ENCODE data around the gene FRS2. TPM values are rescaled to one million over a fixed set of nuclear protein-coding genes. Genes with fewer than 3 reads are reported as not detected.

FRS2 gene
- total and polyA plus RNA-seq, 9 of the 15 experiments (the other 6 are each of a cell fraction or from before 2014, with no cell fraction given) = 1.0 to 9.1 (median 6.0) TPM

DNA sequence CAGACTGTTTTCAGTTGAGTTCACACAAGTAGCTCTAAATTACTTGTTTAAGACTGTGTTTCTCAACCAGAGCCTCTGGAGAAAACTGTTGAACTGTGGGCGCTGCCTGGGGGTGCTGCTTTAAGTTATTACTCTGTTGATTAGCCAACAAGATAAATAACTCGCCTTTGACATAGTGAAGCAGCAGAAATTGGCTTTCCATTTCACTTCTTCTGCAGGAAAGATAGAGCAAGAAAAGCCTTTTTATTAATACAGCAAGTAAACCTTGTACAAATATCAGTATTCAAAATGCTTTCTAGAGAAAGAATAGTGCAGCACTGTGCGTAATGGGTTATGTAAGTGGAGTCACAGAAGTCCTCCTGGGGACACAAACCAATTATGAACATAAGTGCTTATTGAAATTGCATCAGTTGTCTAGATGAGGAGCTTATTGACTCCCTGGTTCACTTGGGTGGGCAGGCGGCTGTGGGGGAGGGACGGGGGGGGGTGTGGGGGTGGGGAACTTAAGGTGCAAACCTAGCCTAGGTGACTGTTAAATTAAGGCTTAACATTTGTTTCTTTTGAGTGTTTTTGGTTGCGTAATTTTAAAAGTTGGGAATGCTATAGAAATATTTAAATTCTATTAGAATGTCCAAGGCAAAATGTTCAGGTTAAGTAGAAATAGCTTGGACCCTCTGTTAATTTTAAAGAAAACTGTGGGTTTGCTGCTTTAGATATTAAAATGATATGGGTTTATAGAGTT lies 6.3 kb downstream of the FRS2 start:
- 54% methylated on average over 5 of the region's 6 CpGs for WGBS (ENCODE audit: insufficient coverage, low coverage, missing lambda C conversion rate)
- no peak overlapping the region for H3K9ac ChIP-seq (ENCODE audit: insufficient read depth in 1 of 2, low read depth in 2 of 2, low read length in 2 of 2)
- peaks cover 3% of the 10 kb centered on the region; the same call in 1 of the 3 replicates for H3K36me3 ChIP-seq (ENCODE audit: control insufficient read depth, insufficient read depth, low read length)
- intact Hi-C loops (cut with micrococcal nuclease) = loop anchor here (10.0 kb wide), 1 partner anchor 122 kb away; the partner anchor contains the start of gene YEATS4
- TF ChIP-seq CEBPB (tag; IDR thresholded peaks at IDR 0.05) (peak; percentile 24; the same call in 1 of the 2 replicates), CEBPG (CRISPR knock-in tag; IDR thresholded peaks at IDR 0.05) (no peak), CEBPG (tag; conservative IDR thresholded peaks at IDR 0.05 in 1 of 2, IDR thresholded peaks at IDR 0.05 in 1 of 2) (peak; percentile 46 to 59), ZNF780A (CRISPR knock-in tag; IDR thresholded peaks at IDR 0.05) (no peak), ESRRA (IDR thresholded peaks at IDR 0.05; ENCODE audit: borderline replicate concordance, low read depth) (no peak), MEIS2 (IDR thresholded peaks at IDR 0.05; ENCODE audit: partially characterized antibody) (peak; percentile 37)
- TF ChIP-seq, protein P1, sequence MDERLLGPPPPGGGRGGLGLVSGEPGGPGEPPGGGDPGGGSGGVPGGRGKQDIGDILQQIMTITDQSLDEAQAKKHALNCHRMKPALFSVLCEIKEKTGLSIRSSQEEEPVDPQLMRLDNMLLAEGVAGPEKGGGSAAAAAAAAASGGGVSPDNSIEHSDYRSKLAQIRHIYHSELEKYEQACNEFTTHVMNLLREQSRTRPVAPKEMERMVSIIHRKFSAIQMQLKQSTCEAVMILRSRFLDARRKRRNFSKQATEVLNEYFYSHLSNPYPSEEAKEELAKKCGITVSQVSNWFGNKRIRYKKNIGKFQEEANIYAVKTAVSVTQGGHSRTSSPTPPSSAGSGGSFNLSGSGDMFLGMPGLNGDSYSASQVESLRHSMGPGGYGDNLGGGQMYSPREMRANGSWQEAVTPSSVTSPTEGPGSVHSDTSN (CRISPR knock-in tag; IDR thresholded peaks at IDR 0.05; ENCODE audit: low read depth) = no peak
- TF ChIP-seq, protein P1 (tag; conservative IDR thresholded peaks at IDR 0.05; ENCODE audit: low read depth) = peak; percentile 72
- CTCF ChIA-PET (ENCODE audit: low intra/inter-chr PET ratio) = no interaction called here
- ATAC-seq (peak; percentile 12; the same call in 2 of the 3 replicates), DNase-seq (ENCODE audit: extremely low read depth in 1 of 4, low spot score in 3 of 4) (no peak), FAIRE-seq (no peak)
- H3K4me3 ChIP-seq = no peak overlapping the region
- peak overlapping the region; percentile 18; the same call in 1 of the 3 replicates for H3K27ac ChIP-seq (ENCODE audit: extremely low read depth, low read depth, low read length)
- in situ Hi-C loops (cut with MboI) = no loop called here
- H2AFZ ChIP-seq (ENCODE audit: low read depth, low read length) = no peak overlapping the region
- no peaks in the 10 kb centered on the region for H3K9me3 ChIP-seq (replicated peaks; ENCODE audit: control insufficient read depth, insufficient read depth, low read depth, low read length)
- POLR2A ChIA-PET = interaction anchor here (1.2 kb wide), 1 partner anchor 12 kb away, joined by 4 read pairs; no protein-coding TSS in a partner anchor
- H4K20me1 ChIP-seq (replicated peaks; ENCODE audit: control insufficient read depth, insufficient read depth, low read length) = peaks cover 4% of the 10 kb centered on the region; the same call in 1 of the 2 replicates
- no peak overlapping the region for H3K4me2 ChIP-seq (ENCODE audit: insufficient read depth, low read length)
- H3K27me3 ChIP-seq (ENCODE audit: control insufficient read depth in 2 of 2, insufficient read depth in 2 of 2, low read length in 2 of 2) = no peaks in the 10 kb centered on the region
- no peaks in the 10 kb centered on the region for H3K9me1 ChIP-seq (ENCODE audit: control insufficient read depth, insufficient read depth, low read length)
- H3K79me2 ChIP-seq (ENCODE audit: control insufficient read depth, insufficient read depth, low read length) = peaks cover 93% of the 10 kb centered on the region
- BruUV-seq (replicated peaks) = no TSS peak
- H3K4me1 ChIP-seq (replicated peaks in 1 of 2; ENCODE audit: control insufficient read depth in 2 of 2, insufficient read depth in 2 of 2, low read length in 2 of 2) = peaks cover 0 to 21% of the 10 kb centered on the region in 2 experiments; a peak in 4 of 5 replicates

Data from K562 (cell line).